Mesothelial cell of epicardium (in vitro differentiated cells): ENCODE results near the gene AZGP1. TPM values are rescaled to one million over a fixed set of nuclear protein-coding genes. Genes with fewer than 3 reads are reported as not detected.
A peak's percentile ranks its signal among the peaks of the same experiment; 100 is the strongest.

ENCODE experiments used
- DNase-seq, 2 experiments: peaks; one replicate each; pipeline ENCODE4 v3.0.0; 2021; ENCODE audit warnings: low spot score in 2 of 2; ENCODE audit not compliant: unreplicated experiment in 2 of 2
- H3K27ac Mint-ChIP-seq: 2 replicates; pipeline ENCODE4 v1.8.0; 2021; ENCODE audit warnings: mixed read lengths
- H3K27me3 Mint-ChIP-seq: 2 replicates; pipeline ENCODE4 v1.8.0; 2021; ENCODE audit warnings: low read depth, mixed read lengths
- H3K36me3 Mint-ChIP-seq: 2 replicates; pipeline ENCODE4 v1.8.0; 2021; ENCODE audit warnings: mixed read lengths
- H3K4me1 Mint-ChIP-seq: 2 replicates; pipeline ENCODE4 v1.8.0; 2021; ENCODE audit warnings: mixed read lengths
- H3K4me3 Mint-ChIP-seq: 2 replicates; pipeline ENCODE4 v1.8.0; 2021; ENCODE audit warnings: mild to moderate bottlenecking, moderate library complexity, mixed read lengths
- H3K9me3 Mint-ChIP-seq: 2 replicates; pipeline ENCODE4 v1.8.0; 2021; ENCODE audit warnings: mixed read lengths
- total RNA-seq: library from RNA; stranded (reverse); gene quantifications from 3 replicates; pipeline ENCODE4 v1.2.1, GENCODE V29; 2021
- TF ChIP-seq, protein P1 (sequence below): fragments of 200-600 bp; sonication (generic); IDR thresholded peaks from one replicate; pipeline ENCODE4 v1.5.0; 2021; ENCODE audit warnings: antibody characterized with exemption; ENCODE audit not compliant: unreplicated experiment

AZGP1 gene
- total RNA-seq, 1 donor from 2014 or later, result 0.56 TPM

- Mint-ChIP-seq H3K9me3 (peaks cover 16% of the 10 kb centered on the region), H3K4me3 (peak overlapping the region; percentile 74), H3K4me1 (peaks cover 11% of the 10 kb centered on the region), H3K27ac (peak overlapping the region; percentile 87), H3K36me3 (peaks cover 16% of the 10 kb centered on the region), H3K27me3 (peaks cover 12% of the 10 kb centered on the region)
- TF ChIP-seq, protein P1, sequence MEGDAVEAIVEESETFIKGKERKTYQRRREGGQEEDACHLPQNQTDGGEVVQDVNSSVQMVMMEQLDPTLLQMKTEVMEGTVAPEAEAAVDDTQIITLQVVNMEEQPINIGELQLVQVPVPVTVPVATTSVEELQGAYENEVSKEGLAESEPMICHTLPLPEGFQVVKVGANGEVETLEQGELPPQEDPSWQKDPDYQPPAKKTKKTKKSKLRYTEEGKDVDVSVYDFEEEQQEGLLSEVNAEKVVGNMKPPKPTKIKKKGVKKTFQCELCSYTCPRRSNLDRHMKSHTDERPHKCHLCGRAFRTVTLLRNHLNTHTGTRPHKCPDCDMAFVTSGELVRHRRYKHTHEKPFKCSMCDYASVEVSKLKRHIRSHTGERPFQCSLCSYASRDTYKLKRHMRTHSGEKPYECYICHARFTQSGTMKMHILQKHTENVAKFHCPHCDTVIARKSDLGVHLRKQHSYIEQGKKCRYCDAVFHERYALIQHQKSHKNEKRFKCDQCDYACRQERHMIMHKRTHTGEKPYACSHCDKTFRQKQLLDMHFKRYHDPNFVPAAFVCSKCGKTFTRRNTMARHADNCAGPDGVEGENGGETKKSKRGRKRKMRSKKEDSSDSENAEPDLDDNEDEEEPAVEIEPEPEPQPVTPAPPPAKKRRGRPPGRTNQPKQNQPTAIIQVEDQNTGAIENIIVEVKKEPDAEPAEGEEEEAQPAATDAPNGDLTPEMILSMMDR, result no peak
- no peak for DNase-seq
Observed at GRCh38 chr7:99920149-99920548, 55.7 kb downstream of the AZGP1 start.

DNA sequence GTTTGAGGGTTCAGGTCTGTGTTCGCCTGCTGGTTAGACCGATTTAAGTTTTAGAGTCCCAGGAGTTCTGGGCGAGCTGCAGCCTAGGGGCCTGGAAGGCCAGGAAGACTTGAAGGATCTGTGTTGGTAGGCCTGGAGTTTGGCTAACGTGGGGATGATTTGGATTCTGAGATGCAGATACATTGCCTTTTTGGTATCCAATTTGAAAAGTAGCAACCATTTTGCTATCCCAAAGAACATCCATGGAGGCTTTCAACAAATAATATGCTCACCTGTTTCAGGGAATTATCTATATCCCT is 56.1 kb downstream of the AZGP1 start:
- H3K27ac Mint-ChIP-seq, result peak overlapping the region; percentile 87
- H3K4me3 Mint-ChIP-seq, result peak overlapping the region; percentile 74
- peaks cover 11% of the 10 kb centered on the region for H3K4me1 Mint-ChIP-seq
- TF ChIP-seq, protein P1, result no peak
- no peak for DNase-seq
- H3K27me3 Mint-ChIP-seq, result peaks cover 12% of the 10 kb centered on the region
- peaks cover 16% of the 10 kb centered on the region for H3K9me3 Mint-ChIP-seq
- H3K36me3 Mint-ChIP-seq, result peaks cover 17% of the 10 kb centered on the region

GRCh38 chr7:99918959-99919813 is 56.6 kb downstream of the AZGP1 start, which contains the start of gene TRIM4:
Gene TRIM4, minus strand, starts transcription at chr7:99919530. Its CDS starts 129 bp downstream, at chr7:99919401.
- peaks cover 16% of the 10 kb centered on the region for H3K9me3 Mint-ChIP-seq
- H3K4me1 Mint-ChIP-seq, result peaks cover 11% of the 10 kb centered on the region
- peaks cover 17% of the 10 kb centered on the region for H3K36me3 Mint-ChIP-seq
- DNase-seq, result peak; percentile 33 to 61
- TF ChIP-seq, protein P1, result no peak
- H3K4me3 Mint-ChIP-seq, result peak within 1 kb of the TSS; percentile 74
- H3K27ac Mint-ChIP-seq, result peak within 1 kb of the TSS; percentile 87
- H3K27me3 Mint-ChIP-seq, result peaks cover 12% of the 10 kb centered on the region

Other genes with a start within 250 kb of the AZGP1 start
- gene CYP3A7, start 240.8 kb downstream of the AZGP1 start, total RNA-seq, result 0.33 TPM in 1 of 3 replicates, not detected in the others
- not detected in 3 replicates for gene CYP3A4, start 191.8 kb downstream of the AZGP1 start, total RNA-seq
- gene CYP3A43, start 148.0 kb downstream of the AZGP1 start, total RNA-seq, result 0.40 TPM in 1 of 3 replicates, not detected in the others
- 0.20 to 0.63 TPM (median 0.24 TPM) in 3 replicates for gene OR2AE1, start 99.0 kb downstream of the AZGP1 start, total RNA-seq
- gene TRIM4, start 56.5 kb downstream of the AZGP1 start, total RNA-seq, result 13.1 to 14.1 TPM (median 13.6 TPM) in 3 replicates
- 0.27 to 0.54 TPM in 2 of 3 replicates, not detected in the other for gene GJC3, start 46.4 kb downstream of the AZGP1 start, total RNA-seq
- 143 to 149 TPM (median 143 TPM) in 3 replicates for gene ZKSCAN1, start 39.6 kb upstream of the AZGP1 start, total RNA-seq
- 17.0 to 17.6 TPM (median 17.4 TPM) in 3 replicates for gene ZSCAN21, start 73.7 kb upstream of the AZGP1 start, total RNA-seq
- gene ZNF3, start 105.7 kb upstream of the AZGP1 start, total RNA-seq, result 78.6 to 85.9 TPM (median 81.1 TPM) in 3 replicates
- 96.4 to 103 TPM (median 97.7 TPM) in 3 replicates for gene COPS6, start 112.9 kb upstream of the AZGP1 start, total RNA-seq
- 170 to 172 TPM (median 171 TPM) in 3 replicates for gene MCM7, start 125.4 kb upstream of the AZGP1 start, total RNA-seq
- gene AP4M1, start 125.6 kb upstream of the AZGP1 start, total RNA-seq, result 23.5 to 26.8 TPM (median 25.6 TPM) in 3 replicates
- 63.7 to 68.8 TPM (median 66.2 TPM) in 3 replicates for gene TAF6, start 143.3 kb upstream of the AZGP1 start, total RNA-seq
- 26.1 to 27.9 TPM (median 27.4 TPM) in 3 replicates for gene CNPY4, start 143.6 kb upstream of the AZGP1 start, total RNA-seq
- gene MBLAC1, start 150.9 kb upstream of the AZGP1 start, total RNA-seq, result 2.9 to 3.5 TPM (median 2.9 TPM) in 3 replicates
- 97.2 to 109 TPM (median 105 TPM) in 3 replicates for gene LAMTOR4, start 172.9 kb upstream of the AZGP1 start, total RNA-seq
- 22.0 to 23.6 TPM (median 23.3 TPM) in 3 replicates for gene TRAPPC14, start 182.7 kb upstream of the AZGP1 start, total RNA-seq
- 9.4 to 10.1 TPM (median 9.4 TPM) in 3 replicates for gene GAL3ST4, start 192.6 kb upstream of the AZGP1 start, total RNA-seq
- 49.8 to 50.6 TPM (median 50.0 TPM) in 3 replicates for gene GPC2, start 201.3 kb upstream of the AZGP1 start, total RNA-seq
- 0.94 to 1.9 TPM (median 1.4 TPM) in 3 replicates for gene STAG3, start 201.9 kb upstream of the AZGP1 start, total RNA-seq
- gene PVRIG, start 243.9 kb upstream of the AZGP1 start, total RNA-seq, result not detected in 3 replicates